ENCODE measurements around the gene NEIL1. TPM values are rescaled to one million over a fixed set of nuclear protein-coding genes. Genes with fewer than 3 reads are reported as not detected.
"Not testable (repeated sequence)": the region's sequence is repeated elsewhere in the genome, so short reads cannot be mapped to it uniquely, and the experiment has no call there.

Gene NEIL1
- total RNA-seq, 1 donor from 2014 or later, result 79.2 TPM

- H3K27ac Mint-ChIP-seq, result no peak overlapping the region
- DNase-seq (ENCODE audit: low spot score, unreplicated experiment), result no peak
- no peaks in the 10 kb centered on the region for H3K9me3 Mint-ChIP-seq (ENCODE audit: low read depth)
- H3K4me1 Mint-ChIP-seq (ENCODE audit: low read depth), result peaks cover 13% of the 10 kb centered on the region
- no peak for TF ChIP-seq CTCF (IDR thresholded peaks at IDR 0.05; ENCODE audit: unreplicated experiment)
- H3K4me3 Mint-ChIP-seq (ENCODE audit: low read depth), result no peak overlapping the region
- H3K27me3 Mint-ChIP-seq, result no peaks in the 10 kb centered on the region
- H3K36me3 Mint-ChIP-seq (ENCODE audit: insufficient read depth), result peaks cover 28% of the 10 kb centered on the region
Measured at GRCh38 chr15:75371901-75372688, 25.3 kb downstream of the NEIL1 start.

- Mint-ChIP-seq H3K36me3 (ENCODE audit: insufficient read depth) (peaks cover 29% of the 10 kb centered on the region), H3K4me3 (ENCODE audit: low read depth) (no peak overlapping the region)
Measured at GRCh38 chr15:75380773-75381172, 33.9 kb downstream of the NEIL1 start.

GRCh38 chr15:75383986-75384385 is 37.1 kb downstream of the NEIL1 start:
- not testable (repeated sequence) for H3K9me3 Mint-ChIP-seq (ENCODE audit: low read depth); DNase-seq (ENCODE audit: low spot score, unreplicated experiment); H3K27me3 Mint-ChIP-seq; H3K4me3 Mint-ChIP-seq (ENCODE audit: low read depth)
- Mint-ChIP-seq H3K36me3 (ENCODE audit: insufficient read depth) (peaks cover 28% of the 10 kb centered on the region), H3K4me1 (ENCODE audit: low read depth) (peaks cover 36% of the 10 kb centered on the region), H3K27ac (peak overlapping the region; percentile 89)

More at GRCh38 chr15:75380773-75381172, 33.9 kb downstream of the NEIL1 start:
- no peaks in the 10 kb centered on the region for H3K9me3 Mint-ChIP-seq (ENCODE audit: low read depth)
- no peaks in the 10 kb centered on the region for H3K27me3 Mint-ChIP-seq
- peaks cover 35% of the 10 kb centered on the region for H3K4me1 Mint-ChIP-seq (ENCODE audit: low read depth)
- DNase-seq (ENCODE audit: low spot score, unreplicated experiment), result no peak
- TF ChIP-seq CTCF (IDR thresholded peaks at IDR 0.05; ENCODE audit: unreplicated experiment), result no peak
- H3K27ac Mint-ChIP-seq, result peak overlapping the region; percentile 57

GRCh38 chr15:75389791-75390382 is 43.0 kb downstream of the NEIL1 start:
- no peak for TF ChIP-seq CTCF (IDR thresholded peaks at IDR 0.05; ENCODE audit: unreplicated experiment)
- Mint-ChIP-seq H3K9me3 (ENCODE audit: low read depth) (no peaks in the 10 kb centered on the region), H3K36me3 (ENCODE audit: insufficient read depth) (peaks cover 20% of the 10 kb centered on the region), H3K27me3 (no peaks in the 10 kb centered on the region), H3K4me3 (ENCODE audit: low read depth) (no peak overlapping the region), H3K4me1 (ENCODE audit: low read depth) (peaks cover 10% of the 10 kb centered on the region), H3K27ac (peak overlapping the region; percentile 56)
- DNase-seq (ENCODE audit: low spot score, unreplicated experiment), result no peak

- peaks cover 22% of the 10 kb centered on the region for H3K36me3 Mint-ChIP-seq (ENCODE audit: insufficient read depth)
Measured at GRCh38 chr15:75397494-75397893, 50.7 kb downstream of the NEIL1 start.

More at GRCh38 chr15:75397494-75397893, 50.7 kb downstream of the NEIL1 start:
- H3K27me3 Mint-ChIP-seq, result no peaks in the 10 kb centered on the region
- no peaks in the 10 kb centered on the region for H3K9me3 Mint-ChIP-seq (ENCODE audit: low read depth)
- H3K4me3 Mint-ChIP-seq (ENCODE audit: low read depth), result no peak overlapping the region
- H3K27ac Mint-ChIP-seq, result no peak overlapping the region
- H3K4me1 Mint-ChIP-seq (ENCODE audit: low read depth), result no peaks in the 10 kb centered on the region
- no peak for DNase-seq (ENCODE audit: low spot score, unreplicated experiment)
- TF ChIP-seq CTCF (IDR thresholded peaks at IDR 0.05; ENCODE audit: unreplicated experiment), result no peak
